ENCODE data around the gene STARD13.

- TF ChIP-seq POLR2AphosphoS5 (IDR thresholded peaks at IDR 0.05; ENCODE audit: low read depth), result no peak
- TF ChIP-seq CTCF (IDR thresholded peaks at IDR 0.05; ENCODE audit: insufficient read depth, low read length), result no peak
- no peak for TF ChIP-seq REST (IDR thresholded peaks at IDR 0.05; ENCODE audit: insufficient replicate concordance, low read depth)
- no peak for TF ChIP-seq GABPA (IDR thresholded peaks at IDR 0.05; ENCODE audit: low read depth)
Observed at GRCh38 chr13:33265133-33265532, 20.4 kb downstream of the STARD13 start.
